Mammary epithelial cell (primary cell): ENCODE measurements around the gene ACSL6.

Experiments
- EZH2 ChIP-seq: IDR thresholded peaks from 2 replicates; pipeline ENCODE4 v1.6.1; 2012; ENCODE audit warnings: low read length, inconsistent platforms, borderline replicate concordance
- TF ChIP-seq, protein P1 (sequence below), 2 donors: IDR thresholded peaks in 1 of 2; conservative IDR thresholded peaks in 1 of 2; 2 replicates each; pipeline ENCODE4 v1.5.1; 2011 to 2012; ENCODE audit warnings: inconsistent platforms in 2 of 2, low read length in 2 of 2, mild to moderate bottlenecking in 2 of 2, control low read depth in 1 of 2, low read depth in 1 of 2; ENCODE audit not compliant: insufficient read depth in 1 of 2; ENCODE audit errors: extremely low read depth in 1 of 2

GRCh38 chr5:132021654-132022053 is 10.2 kb upstream of the ACSL6 start:
- TF ChIP-seq, protein P1, sequence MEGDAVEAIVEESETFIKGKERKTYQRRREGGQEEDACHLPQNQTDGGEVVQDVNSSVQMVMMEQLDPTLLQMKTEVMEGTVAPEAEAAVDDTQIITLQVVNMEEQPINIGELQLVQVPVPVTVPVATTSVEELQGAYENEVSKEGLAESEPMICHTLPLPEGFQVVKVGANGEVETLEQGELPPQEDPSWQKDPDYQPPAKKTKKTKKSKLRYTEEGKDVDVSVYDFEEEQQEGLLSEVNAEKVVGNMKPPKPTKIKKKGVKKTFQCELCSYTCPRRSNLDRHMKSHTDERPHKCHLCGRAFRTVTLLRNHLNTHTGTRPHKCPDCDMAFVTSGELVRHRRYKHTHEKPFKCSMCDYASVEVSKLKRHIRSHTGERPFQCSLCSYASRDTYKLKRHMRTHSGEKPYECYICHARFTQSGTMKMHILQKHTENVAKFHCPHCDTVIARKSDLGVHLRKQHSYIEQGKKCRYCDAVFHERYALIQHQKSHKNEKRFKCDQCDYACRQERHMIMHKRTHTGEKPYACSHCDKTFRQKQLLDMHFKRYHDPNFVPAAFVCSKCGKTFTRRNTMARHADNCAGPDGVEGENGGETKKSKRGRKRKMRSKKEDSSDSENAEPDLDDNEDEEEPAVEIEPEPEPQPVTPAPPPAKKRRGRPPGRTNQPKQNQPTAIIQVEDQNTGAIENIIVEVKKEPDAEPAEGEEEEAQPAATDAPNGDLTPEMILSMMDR (conservative IDR thresholded peaks at IDR 0.05 in 1 of 2, IDR thresholded peaks at IDR 0.05 in 1 of 2; ENCODE audit: extremely low read depth in 1 of 2, insufficient read depth in 1 of 2, low read depth in 1 of 2, low read length in 2 of 2) = no peak
- no peak for TF ChIP-seq EZH2
